GM12874 (cell line): Measurements from ENCODE around the gene PRKCZ.

Source experiments
- CTCF ChIP-seq: IDR thresholded peaks from 2 replicates; pipeline ENCODE4 v1.5.1; 2011; ENCODE audit warnings: low read depth, mild to moderate bottlenecking, control low read depth, low read length, moderate library complexity; ENCODE audit not compliant: insufficient read depth

The PRKCZ gene

GRCh38 chr1:2070016-2070415, 19.8 kb downstream of the PRKCZ start:
- no peak for TF ChIP-seq CTCF

- no peak for TF ChIP-seq CTCF
Observed at GRCh38 chr1:2070800-2071530, 20.8 kb downstream of the PRKCZ start.

GRCh38 chr1:2072109-2072806, 22.0 kb downstream of the PRKCZ start:
- TF ChIP-seq CTCF, result no peak

GRCh38 chr1:2072891-2073290, 22.7 kb downstream of the PRKCZ start:
- TF ChIP-seq CTCF, result no peak

- no peak for TF ChIP-seq CTCF
Observed at GRCh38 chr1:2073382-2074230, 23.4 kb downstream of the PRKCZ start.

- TF ChIP-seq CTCF, result no peak
Observed at GRCh38 chr1:2074396-2074795, 24.2 kb downstream of the PRKCZ start.
